Liver (tissue), 3 donors: ENCODE data around the gene NHP2.

Experiments
- TF ChIP-seq, protein P1 (sequence below): fragments of 150-350 bp; IDR thresholded peaks from 2 replicates; pipeline ENCODE4 v1.5.1; 2017; ENCODE audit warnings: improper control_type of control experiment, low read depth, low read length; ENCODE audit not compliant: missing input control
- TF ChIP-seq, protein P2 (sequence below): IDR thresholded peaks from 2 replicates; pipeline ENCODE4 v1.6.1; 2016; ENCODE audit warnings: antibody characterized with exemption
- donor health status: healthy.
- donor health status: healthy.

DNA sequence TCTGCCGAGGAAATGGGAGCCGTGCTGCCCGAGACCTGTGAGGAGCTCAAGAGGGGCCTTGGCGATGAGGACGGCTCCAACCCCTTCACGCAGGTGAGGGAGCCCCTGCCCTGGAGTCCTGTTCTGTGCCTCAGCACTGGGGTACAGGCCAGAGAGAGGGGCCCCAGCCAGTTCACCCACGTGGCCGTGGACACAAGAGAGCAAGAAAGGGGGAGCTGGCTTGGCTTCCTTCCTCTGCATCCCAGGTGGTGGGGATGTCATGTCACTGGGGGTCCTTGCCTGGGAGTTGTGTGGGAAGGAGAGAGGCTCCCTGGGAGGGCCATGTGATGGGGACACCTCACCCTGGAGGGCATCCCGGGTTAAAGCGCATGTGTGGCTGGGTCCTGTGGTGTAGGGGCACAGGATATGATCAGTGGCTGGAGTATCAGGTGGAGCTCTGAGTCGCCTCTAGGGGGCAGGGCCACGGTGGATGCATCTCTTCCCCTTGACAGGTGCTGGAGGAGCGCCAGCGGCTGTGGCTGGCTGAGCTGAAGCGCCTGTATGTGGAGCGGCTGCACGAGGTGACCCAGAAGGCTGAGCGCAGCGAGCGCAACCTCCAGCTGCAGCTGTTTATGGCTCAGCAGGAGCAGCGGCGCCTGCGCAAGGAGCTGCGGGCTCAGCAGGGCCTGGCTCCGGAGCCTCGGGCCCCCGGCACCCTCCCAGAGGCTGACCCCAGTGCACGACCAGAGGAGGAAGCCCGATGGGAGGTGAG is 32.9 kb downstream of the NHP2 start:
- TF ChIP-seq, protein P1, sequence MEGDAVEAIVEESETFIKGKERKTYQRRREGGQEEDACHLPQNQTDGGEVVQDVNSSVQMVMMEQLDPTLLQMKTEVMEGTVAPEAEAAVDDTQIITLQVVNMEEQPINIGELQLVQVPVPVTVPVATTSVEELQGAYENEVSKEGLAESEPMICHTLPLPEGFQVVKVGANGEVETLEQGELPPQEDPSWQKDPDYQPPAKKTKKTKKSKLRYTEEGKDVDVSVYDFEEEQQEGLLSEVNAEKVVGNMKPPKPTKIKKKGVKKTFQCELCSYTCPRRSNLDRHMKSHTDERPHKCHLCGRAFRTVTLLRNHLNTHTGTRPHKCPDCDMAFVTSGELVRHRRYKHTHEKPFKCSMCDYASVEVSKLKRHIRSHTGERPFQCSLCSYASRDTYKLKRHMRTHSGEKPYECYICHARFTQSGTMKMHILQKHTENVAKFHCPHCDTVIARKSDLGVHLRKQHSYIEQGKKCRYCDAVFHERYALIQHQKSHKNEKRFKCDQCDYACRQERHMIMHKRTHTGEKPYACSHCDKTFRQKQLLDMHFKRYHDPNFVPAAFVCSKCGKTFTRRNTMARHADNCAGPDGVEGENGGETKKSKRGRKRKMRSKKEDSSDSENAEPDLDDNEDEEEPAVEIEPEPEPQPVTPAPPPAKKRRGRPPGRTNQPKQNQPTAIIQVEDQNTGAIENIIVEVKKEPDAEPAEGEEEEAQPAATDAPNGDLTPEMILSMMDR, result peak; percentile 36
- TF ChIP-seq, protein P2, sequence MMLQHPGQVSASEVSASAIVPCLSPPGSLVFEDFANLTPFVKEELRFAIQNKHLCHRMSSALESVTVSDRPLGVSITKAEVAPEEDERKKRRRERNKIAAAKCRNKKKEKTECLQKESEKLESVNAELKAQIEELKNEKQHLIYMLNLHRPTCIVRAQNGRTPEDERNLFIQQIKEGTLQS, result no peak
